HEK293 (cell line): ENCODE results near the gene PEAK3.

Experiments used
- KLF7 ChIP-seq: fragments of 450-650 bp; formaldehyde crosslinking; IDR thresholded peaks from 2 replicates; pipeline ENCODE4 v1.5.1; 2016; ENCODE audit warnings: missing biosample characterization, missing genetic modification characterization, borderline replicate concordance
- OSR2 ChIP-seq: fragments of 450-650 bp; formaldehyde crosslinking; IDR thresholded peaks from 2 replicates; pipeline ENCODE4 v1.5.1; 2016; ENCODE audit warnings: missing biosample characterization, missing genetic modification characterization
- PBX3 ChIP-seq: sonication (generic); formaldehyde crosslinking; IDR thresholded peaks from 2 replicates; pipeline ENCODE4 v1.8.1; 2022; ENCODE audit warnings: mild to moderate bottlenecking, moderate library complexity, missing genetic modification reagents
- PRDM1 ChIP-seq: fragments of 450-650 bp; formaldehyde crosslinking; IDR thresholded peaks from 2 replicates; pipeline ENCODE4; 2016; ENCODE audit warnings: missing biosample characterization, missing genetic modification characterization
- RBAK ChIP-seq: fragments of 450-650 bp; formaldehyde crosslinking; IDR thresholded peaks from 2 replicates; pipeline ENCODE4 v1.5.1; 2016; ENCODE audit warnings: missing biosample characterization, missing genetic modification characterization
- SALL2 ChIP-seq: fragments of 450-650 bp; formaldehyde crosslinking; IDR thresholded peaks from 2 replicates; pipeline ENCODE4 v1.5.0; 2017; ENCODE audit warnings: missing biosample characterization, mild to moderate bottlenecking, missing genetic modification characterization, borderline replicate concordance
- SP2 ChIP-seq: fragments of 450-650 bp; formaldehyde crosslinking; IDR thresholded peaks from 2 replicates; pipeline ENCODE4 v1.5.1; 2016; ENCODE audit warnings: missing biosample characterization, missing genetic modification characterization
- TSHZ1 ChIP-seq: fragments of 450-650 bp; formaldehyde crosslinking; IDR thresholded peaks from 2 replicates; pipeline ENCODE4 v1.5.1; 2016; ENCODE audit warnings: missing biosample characterization, missing genetic modification characterization, borderline replicate concordance
- ZBTB1 ChIP-seq: fragments of 450-650 bp; formaldehyde crosslinking; IDR thresholded peaks from 2 replicates; pipeline ENCODE4 v1.5.1; 2016; ENCODE audit warnings: missing biosample characterization, missing genetic modification characterization
- ZBTB20 ChIP-seq: fragments of 450-650 bp; formaldehyde crosslinking; IDR thresholded peaks from 2 replicates; pipeline ENCODE4 v1.5.1; 2016; ENCODE audit warnings: missing biosample characterization, missing genetic modification characterization
- ZBTB21 ChIP-seq: fragments of 450-650 bp; formaldehyde crosslinking; IDR thresholded peaks from 2 replicates; pipeline ENCODE4 v1.5.1; 2017; ENCODE audit warnings: missing biosample characterization, missing genetic modification characterization
- ZBTB8A ChIP-seq: fragments of 450-650 bp; formaldehyde crosslinking; IDR thresholded peaks from 2 replicates; pipeline ENCODE4 v1.5.1; 2016; ENCODE audit warnings: missing biosample characterization, missing genetic modification characterization
- ZNF175 ChIP-seq: fragments of 450-650 bp; formaldehyde crosslinking; IDR thresholded peaks from 2 replicates; pipeline ENCODE4 v1.5.1; 2016; ENCODE audit warnings: missing biosample characterization, missing genetic modification characterization
- ZNF23 ChIP-seq: fragments of 450-650 bp; formaldehyde crosslinking; IDR thresholded peaks from 2 replicates; pipeline ENCODE4 v1.5.1; 2016; ENCODE audit warnings: missing biosample characterization, missing genetic modification characterization, borderline replicate concordance
- ZNF239 ChIP-seq: fragments of 450-650 bp; formaldehyde crosslinking; IDR thresholded peaks from 2 replicates; pipeline ENCODE4 v1.5.1; 2016; ENCODE audit warnings: missing biosample characterization, missing genetic modification characterization
- ZNF292 ChIP-seq: fragments of 450-650 bp; formaldehyde crosslinking; IDR thresholded peaks from 2 replicates; pipeline ENCODE4 v1.5.1; 2016; ENCODE audit warnings: low read depth, missing biosample characterization, missing genetic modification characterization, borderline replicate concordance
- ZNF341 ChIP-seq: fragments of 450-650 bp; formaldehyde crosslinking; IDR thresholded peaks from 2 replicates; pipeline ENCODE4; 2016; ENCODE audit warnings: low read depth, missing biosample characterization, missing genetic modification characterization
- ZNF362 ChIP-seq: fragments of 450-650 bp; formaldehyde crosslinking; IDR thresholded peaks from 2 replicates; pipeline ENCODE4 v1.5.1; 2016; ENCODE audit warnings: missing biosample characterization, missing genetic modification characterization
- ZNF394 ChIP-seq: fragments of 450-650 bp; formaldehyde crosslinking; IDR thresholded peaks from 2 replicates; pipeline ENCODE4 v1.5.1; 2016; ENCODE audit warnings: missing biosample characterization, missing genetic modification characterization, mild to moderate bottlenecking, moderate library complexity, borderline replicate concordance
- ZNF555 ChIP-seq: fragments of 450-650 bp; formaldehyde crosslinking; conservative IDR thresholded peaks from 2 replicates; pipeline ENCODE4 v1.5.1; 2017; ENCODE audit warnings: missing biosample characterization, mild to moderate bottlenecking, missing genetic modification characterization, inconsistent platforms
- ZNF571 ChIP-seq: fragments of 450-650 bp; formaldehyde crosslinking; IDR thresholded peaks from 2 replicates; pipeline ENCODE4 v1.5.0; 2017; ENCODE audit warnings: missing biosample characterization, missing genetic modification characterization
- ZNF629 ChIP-seq: fragments of 450-650 bp; formaldehyde crosslinking; IDR thresholded peaks from 2 replicates; pipeline ENCODE4 v1.5.1; 2017; ENCODE audit warnings: missing biosample characterization, missing genetic modification characterization
- ZNF76 ChIP-seq: fragments of 450-650 bp; formaldehyde crosslinking; IDR thresholded peaks from 2 replicates; pipeline ENCODE4; 2016; ENCODE audit warnings: low read depth, missing biosample characterization, missing genetic modification characterization, borderline replicate concordance
- ZNF776 ChIP-seq: fragments of 450-650 bp; formaldehyde crosslinking; IDR thresholded peaks from 2 replicates; pipeline ENCODE4 v1.5.0; 2017; ENCODE audit warnings: missing biosample characterization, missing genetic modification characterization, borderline replicate concordance
- TF ChIP-seq, protein P1 (sequence below): fragments of 450-650 bp; formaldehyde crosslinking; IDR thresholded peaks from 2 replicates; pipeline ENCODE4 v1.5.1; 2017; ENCODE audit warnings: missing biosample characterization, missing genetic modification characterization
- TF ChIP-seq, protein P2 (sequence below): fragments of 450-650 bp; formaldehyde crosslinking; IDR thresholded peaks from 2 replicates; pipeline ENCODE4 v1.5.1; 2016; ENCODE audit warnings: missing biosample characterization, missing genetic modification characterization
- TF ChIP-seq, protein P3 (sequence below): fragments of 450-650 bp; formaldehyde crosslinking; IDR thresholded peaks from 2 replicates; pipeline ENCODE4 v1.5.1; 2016; ENCODE audit warnings: missing biosample characterization, missing genetic modification characterization, low read depth
- TF ChIP-seq, protein P4 (sequence below): IDR thresholded peaks from 2 replicates; pipeline ENCODE4 v1.6.1; 2011; ENCODE audit warnings: mild to moderate bottlenecking, low read depth, low read length, borderline replicate concordance

PEAK3 gene

GRCh38 chr19:2235381-2236063 lies 46.5 kb downstream of the PEAK3 start (continued):
- TF ChIP-seq, protein P1, sequence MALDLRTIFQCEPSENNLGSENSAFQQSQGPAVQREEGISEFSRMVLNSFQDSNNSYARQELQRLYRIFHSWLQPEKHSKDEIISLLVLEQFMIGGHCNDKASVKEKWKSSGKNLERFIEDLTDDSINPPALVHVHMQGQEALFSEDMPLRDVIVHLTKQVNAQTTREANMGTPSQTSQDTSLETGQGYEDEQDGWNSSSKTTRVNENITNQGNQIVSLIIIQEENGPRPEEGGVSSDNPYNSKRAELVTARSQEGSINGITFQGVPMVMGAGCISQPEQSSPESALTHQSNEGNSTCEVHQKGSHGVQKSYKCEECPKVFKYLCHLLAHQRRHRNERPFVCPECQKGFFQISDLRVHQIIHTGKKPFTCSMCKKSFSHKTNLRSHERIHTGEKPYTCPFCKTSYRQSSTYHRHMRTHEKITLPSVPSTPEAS (tag by site-specific recombination): no peak
- no peak for TF ChIP-seq ZNF239 (tag by site-specific recombination)
- TF ChIP-seq ZNF76 (tag by site-specific recombination): no peak
- peak; percentile 41; the same call in 1 of the 2 replicates for TF ChIP-seq ZNF341 (tag by site-specific recombination)
- TF ChIP-seq ZNF362 (tag by site-specific recombination): no peak
- TF ChIP-seq OSR2 (tag by site-specific recombination): no peak
- TF ChIP-seq ZNF175: no peak
- no peak for TF ChIP-seq ZBTB21 (tag by site-specific recombination)
- no peak for TF ChIP-seq ZNF629 (tag by site-specific recombination)
- TF ChIP-seq ZNF571 (tag by site-specific recombination): no peak
- 0 out of 2 replicates have a peak, but pooled peaks have one; percentile 8 for TF ChIP-seq SP2 (tag by site-specific recombination)
- no peak for TF ChIP-seq ZNF292
- no peak for TF ChIP-seq ZBTB1
- no peak for TF ChIP-seq TSHZ1 (tag by site-specific recombination)
- no peak for TF ChIP-seq ZNF23 (tag by site-specific recombination)
- TF ChIP-seq RBAK (tag by site-specific recombination): no peak
- TF ChIP-seq, protein P2, sequence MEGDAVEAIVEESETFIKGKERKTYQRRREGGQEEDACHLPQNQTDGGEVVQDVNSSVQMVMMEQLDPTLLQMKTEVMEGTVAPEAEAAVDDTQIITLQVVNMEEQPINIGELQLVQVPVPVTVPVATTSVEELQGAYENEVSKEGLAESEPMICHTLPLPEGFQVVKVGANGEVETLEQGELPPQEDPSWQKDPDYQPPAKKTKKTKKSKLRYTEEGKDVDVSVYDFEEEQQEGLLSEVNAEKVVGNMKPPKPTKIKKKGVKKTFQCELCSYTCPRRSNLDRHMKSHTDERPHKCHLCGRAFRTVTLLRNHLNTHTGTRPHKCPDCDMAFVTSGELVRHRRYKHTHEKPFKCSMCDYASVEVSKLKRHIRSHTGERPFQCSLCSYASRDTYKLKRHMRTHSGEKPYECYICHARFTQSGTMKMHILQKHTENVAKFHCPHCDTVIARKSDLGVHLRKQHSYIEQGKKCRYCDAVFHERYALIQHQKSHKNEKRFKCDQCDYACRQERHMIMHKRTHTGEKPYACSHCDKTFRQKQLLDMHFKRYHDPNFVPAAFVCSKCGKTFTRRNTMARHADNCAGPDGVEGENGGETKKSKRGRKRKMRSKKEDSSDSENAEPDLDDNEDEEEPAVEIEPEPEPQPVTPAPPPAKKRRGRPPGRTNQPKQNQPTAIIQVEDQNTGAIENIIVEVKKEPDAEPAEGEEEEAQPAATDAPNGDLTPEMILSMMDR (tag by site-specific recombination): peak; percentile 8; the same call in 1 of the 2 replicates
- TF ChIP-seq ZBTB20: peak; percentile 13; the same call in 1 of the 2 replicates
- no peak; the same call in 1 of the 2 replicates for TF ChIP-seq ZBTB8A (tag by site-specific recombination)
- TF ChIP-seq, protein P3, sequence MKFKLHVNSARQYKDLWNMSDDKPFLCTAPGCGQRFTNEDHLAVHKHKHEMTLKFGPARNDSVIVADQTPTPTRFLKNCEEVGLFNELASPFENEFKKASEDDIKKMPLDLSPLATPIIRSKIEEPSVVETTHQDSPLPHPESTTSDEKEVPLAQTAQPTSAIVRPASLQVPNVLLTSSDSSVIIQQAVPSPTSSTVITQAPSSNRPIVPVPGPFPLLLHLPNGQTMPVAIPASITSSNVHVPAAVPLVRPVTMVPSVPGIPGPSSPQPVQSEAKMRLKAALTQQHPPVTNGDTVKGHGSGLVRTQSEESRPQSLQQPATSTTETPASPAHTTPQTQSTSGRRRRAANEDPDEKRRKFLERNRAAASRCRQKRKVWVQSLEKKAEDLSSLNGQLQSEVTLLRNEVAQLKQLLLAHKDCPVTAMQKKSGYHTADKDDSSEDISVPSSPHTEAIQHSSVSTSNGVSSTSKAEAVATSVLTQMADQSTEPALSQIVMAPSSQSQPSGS (tag by site-specific recombination): no peak
- peak; percentile 70 for TF ChIP-seq PRDM1 (tag by site-specific recombination)
- TF ChIP-seq ZNF555 (tag by site-specific recombination): no peak
- TF ChIP-seq SALL2 (tag by site-specific recombination): no peak
- no peak for TF ChIP-seq PBX3
- peak; percentile 41; the same call in 1 of the 2 replicates for TF ChIP-seq ZNF394 (tag by site-specific recombination)
- TF ChIP-seq, protein P4, sequence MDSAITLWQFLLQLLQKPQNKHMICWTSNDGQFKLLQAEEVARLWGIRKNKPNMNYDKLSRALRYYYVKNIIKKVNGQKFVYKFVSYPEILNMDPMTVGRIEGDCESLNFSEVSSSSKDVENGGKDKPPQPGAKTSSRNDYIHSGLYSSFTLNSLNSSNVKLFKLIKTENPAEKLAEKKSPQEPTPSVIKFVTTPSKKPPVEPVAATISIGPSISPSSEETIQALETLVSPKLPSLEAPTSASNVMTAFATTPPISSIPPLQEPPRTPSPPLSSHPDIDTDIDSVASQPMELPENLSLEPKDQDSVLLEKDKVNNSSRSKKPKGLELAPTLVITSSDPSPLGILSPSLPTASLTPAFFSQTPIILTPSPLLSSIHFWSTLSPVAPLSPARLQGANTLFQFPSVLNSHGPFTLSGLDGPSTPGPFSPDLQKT: no peak
- TF ChIP-seq ZNF776 (tag by site-specific recombination): no peak
- no peak for TF ChIP-seq KLF7 (tag by site-specific recombination)
